Astrocyte (in vitro differentiated cells and primary cell): Measurements from ENCODE around the gene SKAP2. TPM values are rescaled to one million over a fixed set of nuclear protein-coding genes. Genes with fewer than 3 reads are reported as not detected.

Experiments used
- DNase-seq: peaks from one replicate; pipeline ENCODE4 v3.0.0-alpha.2; 2010; ENCODE audit warnings: low read depth
- FAIRE-seq: peaks from 2 replicates; lab custom pipeline; 2011; peaks lifted over from hg19 to GRCh38; lab: Jason Lieb, UNC
- H2AFZ ChIP-seq: 2 replicates; pipeline ENCODE4 v1.6.0; 2012; ENCODE audit warnings: low read depth, low read length, inconsistent platforms
- H3K27ac ChIP-seq: 2 replicates; pipeline ENCODE4 v1.5.1; 2011; ENCODE audit warnings: low read depth, low read length, inconsistent platforms
- H3K27me3 ChIP-seq: 2 replicates; pipeline ENCODE4 v1.6.0; 2011; ENCODE audit warnings: low read length, inconsistent platforms; ENCODE audit not compliant: insufficient read depth
- H3K36me3 ChIP-seq: 2 replicates; pipeline ENCODE4 v1.5.1; 2011; ENCODE audit warnings: low read length, inconsistent platforms; ENCODE audit not compliant: insufficient read depth
- H3K4me1 ChIP-seq: 2 replicates; pipeline ENCODE4 v1.5.1; 2011; ENCODE audit warnings: low read length, inconsistent platforms; ENCODE audit not compliant: insufficient read depth
- H3K4me2 ChIP-seq: 2 replicates; pipeline ENCODE4 v1.6.0; 2012; ENCODE audit warnings: low read length, inconsistent platforms
- H3K4me3 ChIP-seq: 2 replicates; pipeline ENCODE4 v1.5.1; 2011; ENCODE audit warnings: low read depth, mild to moderate bottlenecking, low read length, inconsistent platforms; ENCODE audit not compliant: insufficient read depth
- H3K79me2 ChIP-seq: 2 replicates; pipeline ENCODE4 v1.6.0; 2012; ENCODE audit warnings: mild to moderate bottlenecking, low read length, inconsistent platforms; ENCODE audit not compliant: insufficient read depth
- H3K9ac ChIP-seq: 2 replicates; pipeline ENCODE4 v1.6.0; 2012; ENCODE audit warnings: mild to moderate bottlenecking, low read length, inconsistent platforms
- H3K9me3 ChIP-seq: 2 replicates; pipeline ENCODE4 v1.5.1; 2012; ENCODE audit warnings: low read depth, mild to moderate bottlenecking, low read length, inconsistent platforms; ENCODE audit not compliant: insufficient read depth
- H4K20me1 ChIP-seq: 2 replicates; pipeline ENCODE4 v1.6.0; 2012; ENCODE audit warnings: low read length, inconsistent platforms; ENCODE audit not compliant: insufficient read depth
- H3K27ac Mint-ChIP-seq: one replicate; pipeline ENCODE4 v1.8.0; 2021; ENCODE audit warnings: mild to moderate bottlenecking, mixed read lengths; ENCODE audit not compliant: unreplicated experiment
- H3K27me3 Mint-ChIP-seq: one replicate; pipeline ENCODE4 v1.8.0; 2021; ENCODE audit warnings: low read depth, mixed read lengths; ENCODE audit not compliant: unreplicated experiment
- H3K36me3 Mint-ChIP-seq: one replicate; pipeline ENCODE4 v1.8.0; 2021; ENCODE audit warnings: low read depth, mixed read lengths; ENCODE audit not compliant: unreplicated experiment
- H3K4me1 Mint-ChIP-seq: one replicate; pipeline ENCODE4 v1.8.0; 2021; ENCODE audit warnings: low read depth, mixed read lengths; ENCODE audit not compliant: unreplicated experiment
- H3K4me3 Mint-ChIP-seq: one replicate; pipeline ENCODE4 v1.8.0; 2021; ENCODE audit warnings: mild to moderate bottlenecking, moderate library complexity, mixed read lengths; ENCODE audit not compliant: unreplicated experiment
- H3K9me3 Mint-ChIP-seq: one replicate; pipeline ENCODE4 v1.8.0; 2021; ENCODE audit warnings: mild to moderate bottlenecking, mixed read lengths; ENCODE audit not compliant: unreplicated experiment
- EZH2 ChIP-seq: IDR thresholded peaks from 2 replicates; pipeline ENCODE4 v1.6.1; 2012; ENCODE audit warnings: mild to moderate bottlenecking, low read length, inconsistent platforms; ENCODE audit not compliant: insufficient read depth
- total RNA-seq: library from RNA; stranded (reverse); gene quantifications from 2 replicates; pipeline ENCODE4 v1.2.1, GENCODE V29; 2021
- TF ChIP-seq, protein P1 (sequence below): IDR thresholded peaks from 2 replicates; pipeline ENCODE4 v1.5.1; 2011; ENCODE audit warnings: low read depth, mild to moderate bottlenecking, inconsistent platforms, low read length, moderate library complexity; ENCODE audit not compliant: insufficient read depth

Gene SKAP2
- total RNA-seq, 1 donor from 2014 or later = 10.1 TPM

DNA sequence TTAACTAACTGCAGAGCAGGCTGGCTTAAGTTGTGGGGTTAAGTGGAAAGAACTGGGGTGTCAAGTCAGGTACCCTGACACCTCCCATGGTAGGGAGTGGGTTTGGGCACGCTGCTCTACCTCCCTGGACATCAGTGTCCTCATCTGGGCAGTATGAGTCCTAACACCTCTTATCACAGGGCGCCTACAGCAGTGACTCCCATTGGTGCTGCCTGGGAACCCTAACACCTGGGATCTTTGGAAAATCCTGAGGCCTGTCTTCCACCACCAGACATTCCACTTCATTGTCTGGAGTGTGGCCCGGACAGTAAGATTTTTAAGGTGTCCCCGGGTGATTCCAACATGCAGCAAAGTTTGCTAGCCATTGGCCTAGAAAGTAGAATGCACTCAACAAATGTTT, 239.1 kb downstream of the SKAP2 start:
- Histone ChIP-seq H3K4me2 (no peak overlapping the region), H2AFZ (no peak overlapping the region), H3K36me3 (no peaks in the 10 kb centered on the region), H3K27ac (no peak overlapping the region), H3K27me3 (no peaks in the 10 kb centered on the region), H3K9ac (no peak overlapping the region), H3K9me3 (no peaks in the 10 kb centered on the region), H4K20me1 (no peaks in the 10 kb centered on the region), H3K4me3 (no peak overlapping the region), H3K79me2 (no peaks in the 10 kb centered on the region), H3K4me1 (no peaks in the 10 kb centered on the region)
- no peak overlapping the region for H3K27ac Mint-ChIP-seq
- FAIRE-seq (no peak), DNase-seq (no peak)
- peaks cover 2% of the 10 kb centered on the region for H3K9me3 Mint-ChIP-seq
- H3K4me1 Mint-ChIP-seq = no peaks in the 10 kb centered on the region
- no peak for TF ChIP-seq EZH2
- TF ChIP-seq, protein P1, sequence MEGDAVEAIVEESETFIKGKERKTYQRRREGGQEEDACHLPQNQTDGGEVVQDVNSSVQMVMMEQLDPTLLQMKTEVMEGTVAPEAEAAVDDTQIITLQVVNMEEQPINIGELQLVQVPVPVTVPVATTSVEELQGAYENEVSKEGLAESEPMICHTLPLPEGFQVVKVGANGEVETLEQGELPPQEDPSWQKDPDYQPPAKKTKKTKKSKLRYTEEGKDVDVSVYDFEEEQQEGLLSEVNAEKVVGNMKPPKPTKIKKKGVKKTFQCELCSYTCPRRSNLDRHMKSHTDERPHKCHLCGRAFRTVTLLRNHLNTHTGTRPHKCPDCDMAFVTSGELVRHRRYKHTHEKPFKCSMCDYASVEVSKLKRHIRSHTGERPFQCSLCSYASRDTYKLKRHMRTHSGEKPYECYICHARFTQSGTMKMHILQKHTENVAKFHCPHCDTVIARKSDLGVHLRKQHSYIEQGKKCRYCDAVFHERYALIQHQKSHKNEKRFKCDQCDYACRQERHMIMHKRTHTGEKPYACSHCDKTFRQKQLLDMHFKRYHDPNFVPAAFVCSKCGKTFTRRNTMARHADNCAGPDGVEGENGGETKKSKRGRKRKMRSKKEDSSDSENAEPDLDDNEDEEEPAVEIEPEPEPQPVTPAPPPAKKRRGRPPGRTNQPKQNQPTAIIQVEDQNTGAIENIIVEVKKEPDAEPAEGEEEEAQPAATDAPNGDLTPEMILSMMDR = no peak
- H3K27me3 Mint-ChIP-seq = peaks cover 33% of the 10 kb centered on the region
- no peak overlapping the region for H3K4me3 Mint-ChIP-seq
- no peaks in the 10 kb centered on the region for H3K36me3 Mint-ChIP-seq

DNA sequence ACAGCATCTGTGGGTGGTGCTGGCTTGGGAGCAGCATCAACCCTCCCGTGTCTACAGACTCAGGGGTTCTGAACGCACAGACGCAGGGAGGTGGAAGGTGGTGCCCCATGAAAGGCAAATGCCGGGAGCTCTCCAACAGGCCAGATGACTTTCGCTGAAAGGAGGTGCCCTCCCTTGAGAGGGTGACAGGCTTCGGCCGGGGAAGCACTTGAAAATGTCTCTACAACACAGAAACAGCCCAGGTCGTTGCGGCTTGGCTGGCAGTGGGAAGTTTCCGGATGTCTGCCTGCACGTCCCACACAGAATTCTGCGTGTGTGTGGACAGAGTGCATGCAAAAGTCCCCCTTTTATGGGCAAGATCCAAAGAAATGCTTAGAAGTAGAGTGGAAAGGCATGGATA, 239.6 kb downstream of the SKAP2 start:
- no peak overlapping the region for H3K4me2 ChIP-seq

DNA sequence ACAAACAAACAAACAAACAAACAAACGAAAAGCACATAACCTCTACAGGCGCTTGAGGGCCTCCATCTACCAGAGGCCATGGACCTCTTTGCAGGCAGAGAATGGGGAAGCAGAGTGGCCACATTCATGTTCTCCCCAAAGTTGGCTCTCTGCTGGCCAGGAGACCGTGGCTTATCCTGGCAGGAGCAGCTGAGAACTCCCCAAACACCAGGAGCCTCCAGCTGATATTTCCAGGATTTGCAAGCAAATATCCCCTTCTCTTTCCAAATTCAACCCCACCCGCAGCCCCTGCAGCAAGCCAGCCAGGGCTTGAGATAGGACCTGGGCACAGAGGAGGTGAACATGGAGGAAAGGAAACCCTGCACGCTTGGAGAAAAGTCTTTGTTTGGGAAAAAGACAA, 240.0 kb downstream of the SKAP2 start:
- no peak overlapping the region for H2AFZ ChIP-seq
- Mint-ChIP-seq H3K9me3 (peaks cover 2% of the 10 kb centered on the region), H3K27me3 (peaks cover 33% of the 10 kb centered on the region), H3K4me3 (no peak overlapping the region), H3K4me1 (no peaks in the 10 kb centered on the region), H3K36me3 (no peaks in the 10 kb centered on the region), H3K27ac (no peak overlapping the region)
- no peaks in the 10 kb centered on the region for H3K27me3 ChIP-seq
- no peak overlapping the region for H3K4me2 ChIP-seq
- no peaks in the 10 kb centered on the region for H4K20me1 ChIP-seq
- H3K36me3 ChIP-seq = no peaks in the 10 kb centered on the region
- DNase-seq = no peak
- no peak overlapping the region for H3K27ac ChIP-seq
- H3K9me3 ChIP-seq = no peaks in the 10 kb centered on the region
- no peak overlapping the region for H3K4me3 ChIP-seq
- H3K79me2 ChIP-seq = no peaks in the 10 kb centered on the region
- H3K9ac ChIP-seq = no peak overlapping the region
- H3K4me1 ChIP-seq = no peaks in the 10 kb centered on the region
- no peak for FAIRE-seq
- TF ChIP-seq, protein P1 = no peak
- TF ChIP-seq EZH2 = no peak

More for the DNA sequence above, 239.6 kb downstream of the SKAP2 start:
- H3K27ac Mint-ChIP-seq = no peak overlapping the region
- H3K36me3 Mint-ChIP-seq = no peaks in the 10 kb centered on the region
- no peaks in the 10 kb centered on the region for H3K27me3 ChIP-seq
- FAIRE-seq (no peak), DNase-seq (no peak)
- H3K9me3 ChIP-seq = no peaks in the 10 kb centered on the region
- no peak overlapping the region for H2AFZ ChIP-seq
- H3K4me3 ChIP-seq = no peak overlapping the region
- H3K4me3 Mint-ChIP-seq = no peak overlapping the region
- no peak overlapping the region for H3K27ac ChIP-seq
- no peaks in the 10 kb centered on the region for H4K20me1 ChIP-seq
- no peaks in the 10 kb centered on the region for H3K4me1 Mint-ChIP-seq
- TF ChIP-seq, protein P1 = no peak
- no peak for TF ChIP-seq EZH2
- no peaks in the 10 kb centered on the region for H3K79me2 ChIP-seq
- H3K9ac ChIP-seq = no peak overlapping the region
- H3K4me1 ChIP-seq = no peaks in the 10 kb centered on the region
- H3K9me3 Mint-ChIP-seq = peaks cover 2% of the 10 kb centered on the region
- H3K27me3 Mint-ChIP-seq = peaks cover 33% of the 10 kb centered on the region
- no peaks in the 10 kb centered on the region for H3K36me3 ChIP-seq
